ENCODE results near the gene ITGA11. TPM values are rescaled to one million over a fixed set of nuclear protein-coding genes. Genes with fewer than 3 reads are reported as not detected.

The ITGA11 gene
- total RNA-seq, 2 donors from 2014 or later = 246 to 360 TPM

- no peaks in the 10 kb centered on the region for H3K27me3 ChIP-seq (replicated peaks; ENCODE audit: insufficient read depth)
- DNase-seq (ENCODE audit: low spot score) (no peak), ATAC-seq (ENCODE audit: insufficient number of reproducible peaks, low FRiP score, low read depth) (no peak)
- no peaks in the 10 kb centered on the region for H3K9me3 ChIP-seq
- H3K27ac ChIP-seq = peak overlapping the region; percentile 95
- peaks cover 6% of the 10 kb centered on the region for H3K36me3 ChIP-seq
- TF ChIP-seq CTCF (IDR thresholded peaks at IDR 0.05) = no peak
- no peak overlapping the region for H3K4me3 ChIP-seq
- peaks cover 40 to 80% of the 10 kb centered on the region in 2 donors for H3K4me1 ChIP-seq (ENCODE audit: control insufficient read depth in 1 of 2, low read depth in 2 of 2)
These were observed 69.3 kb downstream of the ITGA11 start for GRCh38 chr15:68362537-68363126.

- DNase-seq (ENCODE audit: low spot score) (no peak), ATAC-seq (ENCODE audit: insufficient number of reproducible peaks, low FRiP score, low read depth) (no peak)
- H3K27me3 ChIP-seq (replicated peaks; ENCODE audit: insufficient read depth) = no peaks in the 10 kb centered on the region
- H3K27ac ChIP-seq = peak overlapping the region; percentile 72 to 95
- H3K4me1 ChIP-seq (ENCODE audit: control insufficient read depth in 1 of 2, low read depth in 2 of 2) = peaks cover 28 to 61% of the 10 kb centered on the region in 2 donors
- H3K4me3 ChIP-seq = no peak overlapping the region
- H3K9me3 ChIP-seq = no peaks in the 10 kb centered on the region
- no peak for TF ChIP-seq CTCF (IDR thresholded peaks at IDR 0.05)
- H3K36me3 ChIP-seq = peaks cover 19% of the 10 kb centered on the region
These were observed 71.2 kb downstream of the ITGA11 start for GRCh38 chr15:68360721-68361120.

- no peak for ATAC-seq (ENCODE audit: insufficient number of reproducible peaks, low FRiP score, low read depth)
These were observed 75.2 kb downstream of the ITGA11 start for GRCh38 chr15:68356778-68357177.

GRCh38 chr15:68354923-68355322 is 77.0 kb downstream of the ITGA11 start:
- peaks cover 30% of the 10 kb centered on the region for H3K36me3 ChIP-seq
- no peaks in the 10 kb centered on the region for H3K9me3 ChIP-seq
- no peaks in the 10 kb centered on the region for H3K27me3 ChIP-seq (replicated peaks; ENCODE audit: insufficient read depth)
- H3K4me1 ChIP-seq (ENCODE audit: control insufficient read depth in 1 of 2, low read depth in 2 of 2) = peaks cover 22 to 68% of the 10 kb centered on the region in 2 donors
- H3K4me3 ChIP-seq = no peak overlapping the region
- DNase-seq (ENCODE audit: low spot score) (no peak), ATAC-seq (ENCODE audit: insufficient number of reproducible peaks, low FRiP score, low read depth) (no peak)
- peak overlapping the region; percentile 96 to 99 for H3K27ac ChIP-seq
- no peak for TF ChIP-seq CTCF (IDR thresholded peaks at IDR 0.05)

More at GRCh38 chr15:68356778-68357177, 75.2 kb downstream of the ITGA11 start:
- peaks cover 24 to 66% of the 10 kb centered on the region in 2 donors for H3K4me1 ChIP-seq (ENCODE audit: control insufficient read depth in 1 of 2, low read depth in 2 of 2)
- TF ChIP-seq CTCF (IDR thresholded peaks at IDR 0.05) = no peak
- H3K36me3 ChIP-seq = peaks cover 13% of the 10 kb centered on the region
- H3K27me3 ChIP-seq (replicated peaks; ENCODE audit: insufficient read depth) = no peaks in the 10 kb centered on the region
- H3K9me3 ChIP-seq = no peaks in the 10 kb centered on the region
- H3K4me3 ChIP-seq = no peak overlapping the region
- H3K27ac ChIP-seq = peak overlapping the region; percentile 96 to 99
- no peak for DNase-seq (ENCODE audit: low spot score)

GRCh38 chr15:68354268-68354667 is 77.7 kb downstream of the ITGA11 start:
- Histone ChIP-seq H3K27ac (peak overlapping the region; percentile 96 to 99), H3K4me1 (ENCODE audit: control insufficient read depth in 1 of 2, low read depth in 2 of 2) (peaks cover 28 to 73% of the 10 kb centered on the region in 2 donors), H3K36me3 (peaks cover 33% of the 10 kb centered on the region), H3K9me3 (no peaks in the 10 kb centered on the region), H3K4me3 (no peak overlapping the region), H3K27me3 (replicated peaks; ENCODE audit: insufficient read depth) (no peaks in the 10 kb centered on the region)
- no peak for DNase-seq (ENCODE audit: low spot score)
- ATAC-seq (ENCODE audit: insufficient number of reproducible peaks, low FRiP score, low read depth) = no peak
- TF ChIP-seq CTCF (IDR thresholded peaks at IDR 0.05) = no peak
